HepG2 (cell line): ENCODE measurements around the gene PRDM10. TPM values are rescaled to one million over a fixed set of nuclear protein-coding genes. Genes with fewer than 3 reads are reported as not detected.

Experiments
- ATAC-seq: fragments of 200-7000 bp; cut with Tn5 transposase; 3 replicates; pipeline ENCODE4 v1.9.1; 2020; ENCODE audit warnings: mild to moderate bottlenecking, moderate library complexity
- Bru-seq: library from RNA; stranded (reverse); fragments of 400-500 nt; gene quantifications from one replicate; lab custom pipeline; 2021; lab: Mats Ljungman, UMichigan
- BruChase-seq, 2 experiments: library from RNA; stranded (reverse); fragments of 400-500 nt; gene quantifications; one replicate each; lab custom pipeline; 2021; lab: Mats Ljungman, UMichigan
- BruUV-seq: library from RNA; stranded (reverse); fragments of 400-500 nt; replicated peaks from 2 replicates; lab custom pipeline; 2021; lab: Mats Ljungman, UMichigan
- CTCF ChIA-PET: fragments of 300-600 bp; formaldehyde crosslinking; extraction: SDS; loops from one replicate; lab custom pipeline; 2021; ENCODE audit warnings: low total read pairs, inconsistent platforms, low intra/inter-chr PET ratio; lab: Yijun Ruan, JAX
- POLR2A ChIA-PET: fragments of 350-600 bp; sonication (Branson Sonifier 250); formaldehyde crosslinking; loops from one replicate; lab custom pipeline; 2020; ENCODE audit warnings: antibody characterized with exemption, inconsistent platforms; lab: Yijun Ruan, JAX
- DNase-seq: peaks from one replicate; pipeline ENCODE4 v3.0.0-alpha.2; 2015; ENCODE audit warnings: low spot score
- FAIRE-seq: peaks from 3 replicates; lab custom pipeline; 2011; peaks lifted over from hg19 to GRCh38; lab: Jason Lieb, UNC
- H2AFZ ChIP-seq: one replicate; pipeline ENCODE4 v1.6.1; 2011; ENCODE audit warnings: low read length, inconsistent platforms
- H3K27ac ChIP-seq: fragments of 300-600 bp; 3 replicates; pipeline ENCODE4 v1.8.0; 2011; ENCODE audit warnings: mixed run types, mild to moderate bottlenecking, mixed read lengths, low read length, inconsistent platforms; ENCODE audit not compliant: insufficient read depth; ENCODE audit errors: extremely low read length
- H3K27me3 ChIP-seq, 2 experiments: fragments of 200-600 bp in 1 of 2; 2 replicates in 1 of 2; 3 replicates in 1 of 2; pipeline versions ENCODE4 v1.6.0 to v1.8.0; 2011; ENCODE audit warnings: low read length in 2 of 2, mild to moderate bottlenecking in 2 of 2, moderate library complexity in 2 of 2, inconsistent platforms in 1 of 2; ENCODE audit not compliant: insufficient read depth in 2 of 2, control insufficient read depth in 1 of 2
- H3K36me3 ChIP-seq, 2 experiments: fragments of 200-600 bp in 1 of 2; replicated peaks in 1 of 2; 2 replicates in 1 of 2; 3 replicates in 1 of 2; pipeline versions ENCODE4 v1.5.1 to v1.8.0; 2011; ENCODE audit warnings: low read length in 2 of 2, inconsistent platforms in 1 of 2; ENCODE audit not compliant: insufficient read depth in 2 of 2, control insufficient read depth in 1 of 2
- H3K4me1 ChIP-seq: 2 replicates; pipeline ENCODE4 v1.5.1; 2012; ENCODE audit warnings: low read length, inconsistent platforms; ENCODE audit not compliant: insufficient read depth
- H3K4me2 ChIP-seq: 2 replicates; pipeline ENCODE4 v1.6.0; 2011; ENCODE audit warnings: low read depth, low read length, inconsistent platforms
- H3K4me3 ChIP-seq, 3 experiments: fragments of 200-600 bp in 1 of 3; sonication (generic), shearing (Covaris generic) in 1 of 3; replicated peaks in 1 of 3; 2 replicates each; pipeline ENCODE4 v1.5.1; 2011 to 2016; ENCODE audit warnings: low read length in 3 of 3, inconsistent platforms in 2 of 3, low read depth in 2 of 3, mild to moderate bottlenecking in 2 of 3, control low read depth in 1 of 3, mixed read lengths in 1 of 3; ENCODE audit not compliant: insufficient read depth in 1 of 3
- H3K79me2 ChIP-seq: one replicate; pipeline ENCODE4 v1.6.1; 2011; ENCODE audit warnings: low read length, inconsistent platforms; ENCODE audit not compliant: insufficient read depth
- H3K9ac ChIP-seq: 2 replicates; pipeline ENCODE4 v1.6.0; 2011; ENCODE audit warnings: mild to moderate bottlenecking, low read depth, low read length, inconsistent platforms; ENCODE audit not compliant: insufficient read depth
- H3K9me3 ChIP-seq: 2 replicates; pipeline ENCODE4 v1.5.1; 2012; ENCODE audit warnings: mild to moderate bottlenecking, low read length
- H4K20me1 ChIP-seq: 2 replicates; pipeline ENCODE4 v1.6.0; 2011; ENCODE audit warnings: inconsistent platforms, mild to moderate bottlenecking, low read length, moderate library complexity; ENCODE audit not compliant: insufficient read depth
- HBP1 ChIP-seq: IDR thresholded peaks from 2 replicates; pipeline ENCODE4 v1.6.1; 2016; ENCODE audit warnings: low read depth, control low read depth
- HNF4G ChIP-seq, 2 experiments: sonication (generic) in 1 of 2; formaldehyde crosslinking in 1 of 2; IDR thresholded peaks; 2 replicates each; pipeline versions ENCODE4 v1.4.0 to v1.6.1; 2011 to 2020; ENCODE audit warnings: borderline replicate concordance in 2 of 2, low read depth in 2 of 2, mild to moderate bottlenecking in 2 of 2, low read length in 1 of 2, missing genetic modification reagents in 1 of 2, moderate library complexity in 1 of 2
- ISX ChIP-seq: sonication (generic); formaldehyde crosslinking; conservative IDR thresholded peaks from 2 replicates; pipeline ENCODE4 v1.5.0; 2020; ENCODE audit warnings: missing genetic modification reagents
- MED13 ChIP-seq: sonication (generic); formaldehyde crosslinking; IDR thresholded peaks from 2 replicates; pipeline ENCODE4 v1.5.0; 2020; ENCODE audit warnings: missing genetic modification reagents
- PCBP1 ChIP-seq: fragments of 200-400 bp; formaldehyde crosslinking; IDR thresholded peaks from 2 replicates; pipeline ENCODE4 v1.6.1; 2017; ENCODE audit warnings: mild to moderate bottlenecking, low read depth, low read length, borderline replicate concordance
- POGK ChIP-seq: sonication (generic); formaldehyde crosslinking; conservative IDR thresholded peaks from 2 replicates; pipeline ENCODE4 v1.8.0; 2022; ENCODE audit warnings: mild to moderate bottlenecking, moderate library complexity, missing genetic modification reagents
- RARA ChIP-seq: IDR thresholded peaks from 2 replicates; pipeline ENCODE4 v1.6.1; 2016; ENCODE audit warnings: missing genetic modification reagents, missing compliant biosample characterization
- RXRA ChIP-seq: sonication (generic); formaldehyde crosslinking; IDR thresholded peaks from 2 replicates; pipeline ENCODE4 v1.5.1; 2020; ENCODE audit warnings: missing genetic modification reagents
- SMAD9 ChIP-seq: sonication (generic); formaldehyde crosslinking; IDR thresholded peaks from 2 replicates; pipeline ENCODE4 v1.5.1; 2020; ENCODE audit warnings: mild to moderate bottlenecking, missing genetic modification reagents
- SOX13 ChIP-seq, 3 experiments: fragments of 450-650 bp in 1 of 3; sonication (generic) in 1 of 3; formaldehyde crosslinking in 1 of 3; IDR thresholded peaks in 2 of 3; conservative IDR thresholded peaks in 1 of 3; 2 replicates each; pipeline versions ENCODE4 v1.5.0 to v1.6.1; 2016 to 2020; ENCODE audit warnings: antibody characterized with exemption in 1 of 3, mild to moderate bottlenecking in 1 of 3, missing compliant biosample characterization in 1 of 3, missing genetic modification reagents in 1 of 3, moderate library complexity in 1 of 3
- TAF15 ChIP-seq: fragments of 200-400 bp; formaldehyde crosslinking; IDR thresholded peaks from one replicate; pipeline ENCODE4 v1.6.1; 2018; ENCODE audit warnings: mild to moderate bottlenecking, low read depth, low read length; ENCODE audit not compliant: poor library complexity, severe bottlenecking
- ZBTB7A ChIP-seq: sonication (generic); formaldehyde crosslinking; IDR thresholded peaks from 2 replicates; pipeline ENCODE4 v1.8.0; 2022; ENCODE audit warnings: mild to moderate bottlenecking, missing genetic modification reagents
- ZNF343 ChIP-seq: sonication (generic); formaldehyde crosslinking; IDR thresholded peaks from 2 replicates; pipeline ENCODE4 v1.4.0; 2020; ENCODE audit warnings: mild to moderate bottlenecking, missing genetic modification reagents
- WGBS: methylation state at CpG from one replicate; pipeline ENCODE4 v1.1.6; 2017; ENCODE audit warnings: low lambda C conversion rate; 5-methylcytosine and 5-hydroxymethylcytosine counted together
- in situ Hi-C: cut with HindIII; loops from 2 replicates; pipeline ENCODE4 v1.10.0; 2017; ENCODE audit warnings: low pct_unique_long_range_greater_than_20kb; ENCODE audit not compliant: extremely low pct_ligation_motif_present
- intact Hi-C: fragments of 100-400 bp; cut with micrococcal nuclease; formaldehyde crosslinking; loops from one replicate; pipeline ENCODE4 v1.10.0; 2022; ENCODE audit not compliant: unreplicated experiment
- long read RNA-seq, 2 experiments: library from RNA in 1 of 2; library from polyadenylated mRNA in 1 of 2; stranded (forward) in 1 of 2; unstranded in 1 of 2; transcript quantifications; one replicate each; pipeline ENCODE4 v2.0.0, GENCODE V29; 2019 to 2022
- polyA minus RNA-seq, 3 experiments: library from RNA; depleted of rRNA, polyadenylated mRNA; stranded (reverse); fragments of >200 nt; gene quantifications; 2 replicates each; pipeline ENCODE4 v1.2.3, GENCODE V29; 2011; ENCODE audit warnings: low replicate concordance in 1 of 3
- polyA plus RNA-seq, 8 experiments: library from polyadenylated mRNA; depleted of rRNA in 3 of 8; stranded (reverse) in 7 of 8; unstranded in 1 of 8; fragments of >200 nt; fragmentation: Illumina TruSeq in 4 of 8; extraction: Trizol in 4 of 8; gene quantifications; 2 replicates each; pipeline versions ENCODE4 v1.2.1 to v1.2.3, GENCODE V29; 2011 to 2016; ENCODE audit warnings: low read depth in 4 of 8, missing spikeins in 1 of 8, mixed read lengths in 1 of 8; ENCODE audit not compliant: insufficient read depth in 1 of 8
- total RNA-seq, 5 experiments: library from RNA; depleted of rRNA; stranded (reverse); fragments of >200 nt; fragmentation: Illumina TruSeq; extraction: Trizol; gene quantifications; 2 replicates each; pipeline ENCODE4 v1.2.3, GENCODE V29; 2016; ENCODE audit warnings: low read depth in 1 of 5

Gene PRDM10
- total RNA-seq (2016; rRNA removed; fragmentation: Illumina TruSeq; extraction: Trizol) (5.8 and 7.6 TPM in 2 replicates), polyA plus RNA-seq (2011; rRNA removed) (5.7 and 8.3 TPM in 2 replicates), polyA minus RNA-seq (2011; rRNA and poly(A)+ RNA removed; ENCODE audit: low replicate concordance) (26.0 and 28.8 TPM in 2 replicates), Bru-seq, nascent RNA (percentile 68 among the genes with signal in this experiment), BruChase-seq, experiment 1, labeled RNA remaining after a 6-hour chase (percentile 71 among the genes with signal in this experiment), BruChase-seq, experiment 2, labeled RNA remaining after a 2-hour chase (percentile 69 among the genes with signal in this experiment)
- total RNA-seq (2016; cell fraction: cytosol; rRNA removed; fragmentation: Illumina TruSeq; extraction: Trizol; ENCODE audit: low read depth): 1.8 and 4.1 TPM in 2 replicates
- 4.7 and 5.0 TPM in 2 replicates for total RNA-seq (2016; cell fraction: insoluble cytoplasmic fraction; rRNA removed; fragmentation: Illumina TruSeq; extraction: Trizol)
- total RNA-seq (2016; cell fraction: membrane; rRNA removed; fragmentation: Illumina TruSeq; extraction: Trizol): 2.4 and 3.3 TPM in 2 replicates
- total RNA-seq (2016; cell fraction: nucleus; rRNA removed; fragmentation: Illumina TruSeq; extraction: Trizol): 8.7 and 10.3 TPM in 2 replicates
- 2.5 and 2.9 TPM in 2 replicates for polyA plus RNA-seq (2011; cell fraction: cytosol; rRNA removed)
- 22.9 and 26.5 TPM in 2 replicates for polyA plus RNA-seq (2011; cell fraction: nucleus; rRNA removed)
- polyA plus RNA-seq (2012): 3.2 and 5.1 TPM in 2 replicates
- 0.12 and 0.21 TPM in 2 replicates for polyA plus RNA-seq (2016; cell fraction: cytosol; fragmentation: Illumina TruSeq; extraction: Trizol; ENCODE audit: low read depth)
- 4.0 and 4.5 TPM in 2 replicates for polyA plus RNA-seq (2016; cell fraction: insoluble cytoplasmic fraction; fragmentation: Illumina TruSeq; extraction: Trizol; ENCODE audit: low read depth)
- 0.57 and 0.73 TPM in 2 replicates for polyA plus RNA-seq (2016; cell fraction: membrane; fragmentation: Illumina TruSeq; extraction: Trizol; ENCODE audit: low read depth)
- polyA plus RNA-seq (2016; cell fraction: nucleus; fragmentation: Illumina TruSeq; extraction: Trizol; ENCODE audit: insufficient read depth, low read depth): 15.4 and 16.4 TPM in 2 replicates
- polyA minus RNA-seq (2011; cell fraction: cytosol; rRNA and poly(A)+ RNA removed): 4.9 and 5.3 TPM in 2 replicates
- 10.2 and 19.1 TPM in 2 replicates for polyA minus RNA-seq (2011; cell fraction: nucleus; rRNA and poly(A)+ RNA removed)
- long read RNA-seq, experiment 1, partial matches to known transcripts: 1 of 1 reads
- long read RNA-seq, experiment 1, other reads (novel, unspliced or antisense): 0 of 1 reads
- long read RNA-seq, experiment 2, partial matches to known transcripts: 0 of 12 reads
- long read RNA-seq, experiment 2, other reads (novel, unspliced or antisense): 12 of 12 reads

- no TSS peak for BruUV-seq
- CTCF ChIA-PET: no interaction called here
- FAIRE-seq: no peak
- TF ChIP-seq RARA (CRISPR knock-in tag) (peak; percentile 47; the same call in 1 of the 2 replicates), MED13 (CRISPR knock-in tag) (peak; percentile 34; the same call in 1 of the 2 replicates), SOX13 (IDR thresholded peaks at IDR 0.05) (0 out of 2 replicates have a peak, but pooled peaks have one; percentile 43), SOX13 (CRISPR knock-in tag; conservative IDR thresholded peaks at IDR 0.05 in 1 of 2, IDR thresholded peaks at IDR 0.05 in 1 of 2) (peak in 1 of 2 experiments; percentile 38; a peak in 1 of 4 replicates), POGK (peak; percentile 52; the same call in 1 of the 2 replicates), TAF15 (no peak), ISX (CRISPR knock-in tag) (no peak), HBP1 (CRISPR knock-in tag) (0 out of 2 replicates have a peak, but pooled peaks have one; percentile 18), RXRA (CRISPR knock-in tag) (0 out of 2 replicates have a peak, but pooled peaks have one; percentile 25), SMAD9 (CRISPR knock-in tag) (no peak), ZNF343 (CRISPR knock-in tag) (0 out of 2 replicates have a peak, but pooled peaks have one; percentile 75), PCBP1 (peak; percentile 86; the same call in 1 of the 2 replicates), ZBTB7A (0 out of 2 replicates have a peak, but pooled peaks have one; percentile 60), HNF4G (IDR thresholded peaks at IDR 0.05; ENCODE audit: borderline replicate concordance, low read depth, low read length) (peak; percentile 8; the same call in 1 of the 2 replicates), HNF4G (CRISPR knock-in tag; IDR thresholded peaks at IDR 0.05; ENCODE audit: borderline replicate concordance, low read depth) (0 out of 2 replicates have a peak, but pooled peaks have one; percentile 40)
Observed at GRCh38 chr11:130002352-130002845, at the start of gene PRDM10. TSS of gene PRDM10 (minus strand) at chr11:130002835. CDS start at chr11:129960964, 41,871 bp downstream.

More at GRCh38 chr11:130002352-130002845, at the start of gene PRDM10:
- intact Hi-C loops: loop anchor here (2.0 to 5.0 kb wide), 4 partner anchors 35 to 130 kb away; partner anchors contain the start of gene APLP2
- no peaks in the 10 kb centered on the region for H4K20me1 ChIP-seq
- peak; percentile 71 for ATAC-seq
- H2AFZ ChIP-seq: peak within 1 kb of the TSS; percentile 81
- H3K4me3 ChIP-seq: peak within 1 kb of the TSS; percentile 66 to 87 (median 80)
- H3K4me1 ChIP-seq: peaks cover 51% of the 10 kb centered on the region
- H3K27ac ChIP-seq: peak within 1 kb of the TSS; percentile 99
- no peaks in the 10 kb centered on the region; a peak in 1 of 5 replicates for H3K27me3 ChIP-seq
- DNase-seq: peak; percentile 85
- under 1% methylated on average over 15 of the region's 33 CpGs for WGBS
- H3K36me3 ChIP-seq: no peaks in the 10 kb centered on the region
- H3K4me2 ChIP-seq: peak within 1 kb of the TSS; percentile 95
- H3K79me2 ChIP-seq: peaks cover 43% of the 10 kb centered on the region
- POLR2A ChIA-PET: interaction anchor here (0.6 to 6.2 kb wide), 34 partner anchors 11 to 316 kb away, joined by 3 to 70 read pairs (median 7); partner anchors contain the start of genes APLP2 and TMEM45B
- H3K9me3 ChIP-seq: no peaks in the 10 kb centered on the region
- in situ Hi-C loops: no loop called here
- peak within 1 kb of the TSS; percentile 92 for H3K9ac ChIP-seq
